ENCODE results near the gene MPP1. TPM values are rescaled to one million over a fixed set of nuclear protein-coding genes. Genes with fewer than 3 reads are reported as not detected.

MPP1 gene
- total and polyA plus RNA-seq, 9 of the 15 experiments (the other 6 are each of a cell fraction or from before 2014, with no cell fraction given): 227 to 395 (median 283) TPM

- Histone ChIP-seq H3K4me3 (no peak overlapping the region), H3K79me2 (ENCODE audit: control insufficient read depth, insufficient read depth, low read length) (peaks cover 93% of the 10 kb centered on the region), H3K9ac (ENCODE audit: insufficient read depth in 1 of 2, low read depth in 2 of 2, low read length in 2 of 2) (no peak overlapping the region), H3K36me3 (ENCODE audit: control insufficient read depth, insufficient read depth, low read length) (peaks cover 22% of the 10 kb centered on the region; the same call in 2 of the 3 replicates), H3K9me3 (replicated peaks; ENCODE audit: control insufficient read depth, insufficient read depth, low read depth, low read length) (no peaks in the 10 kb centered on the region), H3K4me2 (ENCODE audit: insufficient read depth, low read length) (no peak overlapping the region), H4K20me1 (replicated peaks; ENCODE audit: control insufficient read depth, insufficient read depth, low read length) (no peaks in the 10 kb centered on the region), H3K9me1 (ENCODE audit: control insufficient read depth, insufficient read depth, low read length) (no peaks in the 10 kb centered on the region), H2AFZ (ENCODE audit: low read depth, low read length) (no peak overlapping the region), H3K27me3 (ENCODE audit: control insufficient read depth in 2 of 2, insufficient read depth in 2 of 2, low read length in 2 of 2) (no peaks in the 10 kb centered on the region), H3K4me1 (replicated peaks in 1 of 2; ENCODE audit: control insufficient read depth in 2 of 2, insufficient read depth in 2 of 2, low read length in 2 of 2) (peaks cover 0 to 41% of the 10 kb centered on the region in 2 experiments; a peak in 3 of 5 replicates), H3K27ac (ENCODE audit: extremely low read depth, low read depth, low read length) (peak overlapping the region; percentile 35; the same call in 1 of the 3 replicates)
- ChIA-PET POLR2A (interaction anchor here (0.6 to 1.5 kb wide), 5 partner anchors 9 to 194 kb away, joined by 3 to 5 read pairs (median 3); no protein-coding TSS in a partner anchor), CTCF (ENCODE audit: low intra/inter-chr PET ratio) (no interaction called here)
- in situ Hi-C loops (cut with MboI): loop anchor here (25.0 kb wide), 1 partner anchor 153 kb away; the partner anchor contains the start of gene CTAG1A
- DNase-seq (ENCODE audit: extremely low read depth in 1 of 4, low spot score in 3 of 4) (no peak), FAIRE-seq (no peak), ATAC-seq (no peak; the same call in 2 of the 3 replicates)
- 60% methylated on average over 2 of the region's 2 CpGs for WGBS (ENCODE audit: insufficient coverage, low coverage, missing lambda C conversion rate)
- TF ChIP-seq ARID1B (IDR thresholded peaks at IDR 0.05) (0 out of 2 replicates have a peak, but pooled peaks have one; percentile 25), CBFA2T3 (IDR thresholded peaks at IDR 0.05) (0 out of 2 replicates have a peak, but pooled peaks have one; percentile 21), TCF3 (CRISPR knock-in tag; IDR thresholded peaks at IDR 0.05) (peak; percentile 42; the same call in 1 of the 2 replicates), TEAD4 (IDR thresholded peaks at IDR 0.05; ENCODE audit: low read length) (peak; percentile 35; the same call in 1 of the 2 replicates), TEAD4 (CRISPR knock-in tag; IDR thresholded peaks at IDR 0.05; ENCODE audit: borderline replicate concordance) (no peak), TAL1 (IDR thresholded peaks at IDR 0.05) (peak; percentile 11; the same call in 1 of the 2 replicates), ZNF347 (CRISPR knock-in tag; IDR thresholded peaks at IDR 0.05; ENCODE audit: low read depth) (no peak), FOXA3 (CRISPR knock-in tag; conservative IDR thresholded peaks at IDR 0.05 in 1 of 2, IDR thresholded peaks at IDR 0.05 in 1 of 2) (no peak)
- no TSS peak for BruUV-seq (replicated peaks)
- intact Hi-C loops (cut with micrococcal nuclease): no loop called here
Measured at GRCh38 chrX:154739952-154740465, 65.3 kb downstream of the MPP1 start.
